ENCODE results near the gene TCF21. TPM values are rescaled to one million over a fixed set of nuclear protein-coding genes. Genes with fewer than 3 reads are reported as not detected.

The TCF21 gene
- total RNA-seq, 4 donors from 2014 or later: 0.17 to 0.49 (median 0.31) TPM

DNA sequence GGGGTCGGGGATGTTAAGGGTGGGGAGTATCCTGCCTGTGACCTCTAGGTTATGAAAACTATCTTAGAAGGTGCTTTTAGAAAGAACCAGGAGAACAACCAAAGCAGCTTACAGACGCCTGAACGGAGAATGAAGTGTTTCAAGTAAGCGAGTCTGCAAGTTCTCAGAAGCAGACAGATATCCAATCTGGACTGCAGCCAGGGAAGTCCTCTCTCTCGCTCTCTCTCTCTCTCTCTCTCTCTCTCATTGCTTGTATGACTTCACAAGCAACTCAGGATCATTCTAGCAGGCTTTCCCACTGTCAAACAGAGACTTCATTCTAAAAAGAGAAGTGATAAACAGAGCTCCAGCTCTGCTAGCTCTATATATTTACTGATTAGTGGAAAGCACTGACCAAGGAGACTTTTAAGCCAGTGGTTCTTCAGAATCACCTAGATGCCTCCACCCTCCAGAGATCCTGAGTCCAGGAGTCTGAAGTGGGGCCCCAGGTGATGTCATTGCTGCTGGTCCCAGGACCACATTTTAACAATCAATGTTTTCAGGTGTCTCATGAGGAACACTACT, 6.0 kb downstream of the TCF21 start:
- TF ChIP-seq, protein P1, sequence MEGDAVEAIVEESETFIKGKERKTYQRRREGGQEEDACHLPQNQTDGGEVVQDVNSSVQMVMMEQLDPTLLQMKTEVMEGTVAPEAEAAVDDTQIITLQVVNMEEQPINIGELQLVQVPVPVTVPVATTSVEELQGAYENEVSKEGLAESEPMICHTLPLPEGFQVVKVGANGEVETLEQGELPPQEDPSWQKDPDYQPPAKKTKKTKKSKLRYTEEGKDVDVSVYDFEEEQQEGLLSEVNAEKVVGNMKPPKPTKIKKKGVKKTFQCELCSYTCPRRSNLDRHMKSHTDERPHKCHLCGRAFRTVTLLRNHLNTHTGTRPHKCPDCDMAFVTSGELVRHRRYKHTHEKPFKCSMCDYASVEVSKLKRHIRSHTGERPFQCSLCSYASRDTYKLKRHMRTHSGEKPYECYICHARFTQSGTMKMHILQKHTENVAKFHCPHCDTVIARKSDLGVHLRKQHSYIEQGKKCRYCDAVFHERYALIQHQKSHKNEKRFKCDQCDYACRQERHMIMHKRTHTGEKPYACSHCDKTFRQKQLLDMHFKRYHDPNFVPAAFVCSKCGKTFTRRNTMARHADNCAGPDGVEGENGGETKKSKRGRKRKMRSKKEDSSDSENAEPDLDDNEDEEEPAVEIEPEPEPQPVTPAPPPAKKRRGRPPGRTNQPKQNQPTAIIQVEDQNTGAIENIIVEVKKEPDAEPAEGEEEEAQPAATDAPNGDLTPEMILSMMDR (IDR thresholded peaks at IDR 0.05; ENCODE audit: low read depth): no peak

- TF ChIP-seq, protein P1 (IDR thresholded peaks at IDR 0.05; ENCODE audit: low read depth): no peak
These were observed 6.8 kb downstream of the TCF21 start for GRCh38 chr6:133895573-133896343.

DNA sequence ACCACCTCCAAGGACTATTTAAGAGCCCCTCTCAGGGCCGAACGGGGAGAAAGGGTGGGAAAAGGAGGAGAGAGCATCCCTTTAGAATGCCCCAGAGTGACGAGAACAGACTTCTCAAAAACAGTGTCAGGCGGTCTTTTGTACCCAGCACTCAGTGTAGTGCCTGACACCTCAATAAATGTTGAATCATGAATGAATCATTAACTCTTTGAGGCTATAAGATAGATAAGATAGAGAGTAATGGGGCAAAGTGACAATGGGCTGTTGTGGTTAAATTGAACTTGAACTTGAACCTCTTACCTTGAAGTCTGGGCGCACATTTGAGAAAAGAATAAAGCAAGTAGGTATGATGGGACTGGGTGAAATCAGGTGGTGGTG, 7.4 kb downstream of the TCF21 start:
- TF ChIP-seq, protein P1 (IDR thresholded peaks at IDR 0.05; ENCODE audit: low read depth): no peak

- TF ChIP-seq, protein P1 (IDR thresholded peaks at IDR 0.05; ENCODE audit: low read depth): no peak
These were observed 9.3 kb downstream of the TCF21 start for GRCh38 chr6:133898263-133898662.

- TF ChIP-seq, protein P1 (IDR thresholded peaks at IDR 0.05; ENCODE audit: low read depth): no peak
These were observed 10.6 kb downstream of the TCF21 start for GRCh38 chr6:133899556-133899955.

GRCh38 chr6:133903855-133904254, 14.9 kb downstream of the TCF21 start:
- TF ChIP-seq, protein P1 (IDR thresholded peaks at IDR 0.05; ENCODE audit: low read depth): no peak

- TF ChIP-seq, protein P1 (IDR thresholded peaks at IDR 0.05; ENCODE audit: low read depth): no peak
These were observed 17.1 kb downstream of the TCF21 start for GRCh38 chr6:133906050-133906449.
